Loucy (cell line): ENCODE measurements around the gene NKX1-1.

ENCODE experiments used
- CTCF ChIP-seq: fragments of 200-600 bp; sonication (generic); conservative IDR thresholded peaks from 2 replicates; pipeline ENCODE4 v1.5.1; 2014; ENCODE audit warnings: mild to moderate bottlenecking, antibody characterized with exemption, low read length
- EZH2phosphoT487 ChIP-seq: fragments of 200-600 bp; IDR thresholded peaks from 2 replicates; pipeline ENCODE4 v1.6.1; 2018; ENCODE audit warnings: antibody characterized with exemption, mild to moderate bottlenecking, moderate library complexity, borderline replicate concordance

GRCh38 chr4:1399508-1400190 is 6.6 kb downstream of the NKX1-1 start:
- TF ChIP-seq CTCF (no peak), EZH2phosphoT487 (no peak)
